T-helper 2 cell treated with Interferon-gamma antibody and Interleukin-4, amounts not matched to agents 5 μg/mL and 100 μg/mL, for 36 hours (primary cell): Measurements from ENCODE around the gene CIPC.

Experiments used
- DNase-seq: peaks from one replicate; pipeline ENCODE4 v3.0.0; 2021; ENCODE audit warnings: low spot score
- H3K27ac Mint-ChIP-seq: one replicate; pipeline ENCODE4 v1.8.0; 2021; ENCODE audit warnings: mild to moderate bottlenecking, mixed read lengths
- H3K27me3 Mint-ChIP-seq: one replicate; pipeline ENCODE4 v1.8.0; 2021; ENCODE audit warnings: low read depth, mixed read lengths
- H3K36me3 Mint-ChIP-seq: one replicate; pipeline ENCODE4 v1.8.0; 2021; ENCODE audit warnings: low read depth, mixed read lengths
- H3K4me1 Mint-ChIP-seq: one replicate; pipeline ENCODE4 v1.8.0; 2021; ENCODE audit warnings: low read depth, mixed read lengths
- H3K4me3 Mint-ChIP-seq: one replicate; pipeline ENCODE4 v1.8.0; 2022; ENCODE audit warnings: mild to moderate bottlenecking, moderate library complexity, mixed read lengths
- H3K9me3 Mint-ChIP-seq: one replicate; pipeline ENCODE4 v1.8.0; 2021; ENCODE audit warnings: mixed read lengths

CIPC gene

GRCh38 chr14:77133720-77134338 is 35.8 kb downstream of the CIPC start:
- no peaks in the 10 kb centered on the region for H3K36me3 Mint-ChIP-seq
- no peak overlapping the region for H3K27ac Mint-ChIP-seq
- H3K9me3 Mint-ChIP-seq: no peaks in the 10 kb centered on the region
- peak; percentile 58 for DNase-seq
- peaks cover 44% of the 10 kb centered on the region for H3K27me3 Mint-ChIP-seq
- no peak overlapping the region for H3K4me3 Mint-ChIP-seq
- H3K4me1 Mint-ChIP-seq: peaks cover 2% of the 10 kb centered on the region

GRCh38 chr14:77139022-77139421 is 41.0 kb downstream of the CIPC start:
- Mint-ChIP-seq H3K9me3 (no peaks in the 10 kb centered on the region), H3K4me1 (peaks cover 7% of the 10 kb centered on the region), H3K27me3 (peaks cover 58% of the 10 kb centered on the region), H3K4me3 (peak overlapping the region; percentile 9), H3K36me3 (no peaks in the 10 kb centered on the region), H3K27ac (no peak overlapping the region)
- no peak for DNase-seq

- H3K4me1 Mint-ChIP-seq: peaks cover 7% of the 10 kb centered on the region
- no peaks in the 10 kb centered on the region for H3K36me3 Mint-ChIP-seq
- H3K9me3 Mint-ChIP-seq: no peaks in the 10 kb centered on the region
- H3K4me3 Mint-ChIP-seq: peak overlapping the region; percentile 9
- peak; percentile 39 for DNase-seq
- peaks cover 59% of the 10 kb centered on the region for H3K27me3 Mint-ChIP-seq
- H3K27ac Mint-ChIP-seq: no peak overlapping the region
Observed at GRCh38 chr14:77139540-77140358, 41.7 kb downstream of the CIPC start.

- Mint-ChIP-seq H3K36me3 (no peaks in the 10 kb centered on the region), H3K27me3 (peaks cover 65% of the 10 kb centered on the region), H3K4me1 (peaks cover 7% of the 10 kb centered on the region), H3K27ac (no peak overlapping the region), H3K9me3 (no peaks in the 10 kb centered on the region), H3K4me3 (no peak overlapping the region)
- no peak for DNase-seq
Observed at GRCh38 chr14:77140359-77141213, 42.5 kb downstream of the CIPC start.

- DNase-seq: no peak
- Mint-ChIP-seq H3K27ac (no peak within 1 kb of the TSS), H3K4me3 (no peak within 1 kb of the TSS), H3K4me1 (peaks cover 7% of the 10 kb centered on the region), H3K36me3 (no peaks in the 10 kb centered on the region), H3K27me3 (peaks cover 74% of the 10 kb centered on the region), H3K9me3 (no peaks in the 10 kb centered on the region)
Observed at GRCh38 chr14:77141214-77142004, 43.4 kb downstream of the CIPC start, which contains the start of gene ZDHHC22. Gene ZDHHC22 (minus strand): TSS chr14:77141791. CDS start chr14:77139738, 2,053 bp downstream.

DNA sequence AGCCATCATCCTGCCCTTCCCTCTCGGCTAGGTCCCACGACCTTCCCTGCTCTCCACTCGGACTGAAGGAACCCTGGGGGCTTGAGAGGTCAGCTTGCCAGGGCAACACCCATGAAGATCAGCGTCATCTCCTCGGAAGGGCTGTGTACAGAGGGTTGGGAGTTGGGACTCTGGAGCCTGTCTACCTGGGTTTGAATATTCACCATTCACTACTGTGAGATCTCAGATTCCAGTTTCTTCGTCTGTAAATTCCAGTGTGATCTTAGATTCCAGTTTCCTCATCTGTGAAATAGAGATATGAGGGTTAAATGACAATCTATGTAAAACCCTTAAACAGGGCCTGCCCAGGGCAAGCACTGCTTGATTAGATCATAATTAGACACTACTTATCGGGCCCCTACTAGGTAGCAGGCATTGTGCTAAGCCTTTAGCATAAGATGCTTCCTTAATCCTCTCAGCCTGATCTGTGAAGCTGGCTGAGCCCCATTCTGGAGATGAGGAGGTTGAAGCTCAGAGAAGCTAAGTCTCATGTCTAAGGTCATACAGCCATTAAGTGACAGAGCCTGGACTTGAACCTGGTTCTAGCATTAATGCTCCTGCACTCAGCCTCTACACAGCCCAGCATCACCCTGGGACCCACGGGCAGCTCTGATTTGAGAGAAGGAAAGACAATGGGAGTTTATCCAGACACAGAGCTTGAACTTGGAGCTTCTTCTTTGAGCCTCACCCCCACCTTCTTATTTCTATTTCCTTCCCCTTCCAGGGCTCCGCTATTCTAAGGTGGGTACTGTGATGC is 44.1 kb downstream of the CIPC start:
- no peak overlapping the region for H3K4me3 Mint-ChIP-seq
- no peak overlapping the region for H3K27ac Mint-ChIP-seq
- H3K27me3 Mint-ChIP-seq: peaks cover 78% of the 10 kb centered on the region
- peaks cover 7% of the 10 kb centered on the region for H3K4me1 Mint-ChIP-seq
- no peak for DNase-seq
- H3K36me3 Mint-ChIP-seq: no peaks in the 10 kb centered on the region
- no peaks in the 10 kb centered on the region for H3K9me3 Mint-ChIP-seq

DNA sequence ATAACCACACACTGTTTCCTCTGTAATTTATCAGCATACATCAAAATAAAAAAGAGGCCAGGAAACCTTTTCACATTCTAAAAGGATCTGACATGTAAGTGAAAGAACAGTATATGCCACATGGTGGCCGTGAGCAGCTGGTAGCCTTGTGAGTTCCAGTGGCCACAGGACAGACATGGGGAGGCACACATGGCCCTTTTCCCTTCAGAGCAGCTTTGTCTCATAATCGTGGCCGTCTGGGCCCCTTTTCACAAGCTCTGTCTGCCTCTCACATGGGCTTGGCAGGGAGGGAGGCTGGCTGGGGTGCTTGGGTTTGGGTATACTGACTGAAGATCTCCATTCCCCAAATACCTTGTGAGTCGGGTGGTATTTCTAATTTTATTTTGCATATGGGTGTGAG is 45.0 kb downstream of the CIPC start:
- Mint-ChIP-seq H3K9me3 (no peaks in the 10 kb centered on the region), H3K27me3 (peaks cover 76% of the 10 kb centered on the region), H3K4me1 (peaks cover 7% of the 10 kb centered on the region), H3K4me3 (no peak overlapping the region), H3K27ac (no peak overlapping the region), H3K36me3 (no peaks in the 10 kb centered on the region)
- no peak for DNase-seq

DNA sequence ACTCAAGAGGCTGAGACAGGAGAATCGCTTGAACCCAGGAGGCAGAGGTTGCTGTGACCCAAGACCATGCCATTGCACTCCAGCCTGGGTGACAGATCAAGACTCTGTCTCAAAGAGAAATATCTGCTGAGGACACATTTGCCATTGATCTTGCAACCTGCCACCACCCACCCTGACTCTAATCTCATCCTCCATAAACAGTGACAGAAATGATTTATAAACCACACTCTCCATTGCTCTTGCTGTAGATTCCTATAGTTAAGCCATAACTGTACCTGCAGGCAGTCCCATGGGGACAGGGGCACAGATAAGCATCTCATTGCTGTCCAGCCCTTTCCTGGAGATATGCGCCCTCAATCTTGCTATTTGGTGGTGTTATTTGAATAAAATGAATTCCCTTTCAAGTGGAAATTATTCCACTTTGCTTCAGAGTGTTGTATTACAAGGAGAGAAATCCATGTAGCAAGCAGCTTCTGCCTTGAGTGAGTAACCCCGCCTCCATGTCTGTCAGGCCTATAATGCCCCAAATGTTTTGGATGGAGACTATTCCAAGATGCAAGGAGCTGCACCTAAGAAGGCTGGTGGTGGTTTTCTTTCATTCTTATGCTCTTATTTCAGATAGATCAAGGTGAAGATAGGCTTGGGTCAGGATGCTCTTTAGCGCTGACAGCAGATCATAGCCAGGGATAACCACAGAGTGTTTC is 46.5 kb downstream of the CIPC start:
- Mint-ChIP-seq H3K27me3 (peaks cover 67% of the 10 kb centered on the region), H3K9me3 (no peaks in the 10 kb centered on the region), H3K27ac (no peak overlapping the region), H3K4me3 (no peak overlapping the region), H3K36me3 (no peaks in the 10 kb centered on the region), H3K4me1 (peaks cover 2% of the 10 kb centered on the region)
- no peak for DNase-seq

GRCh38 chr14:77145975-77146740 is 48.1 kb downstream of the CIPC start:
- Mint-ChIP-seq H3K36me3 (no peaks in the 10 kb centered on the region), H3K4me3 (no peak overlapping the region), H3K27me3 (peaks cover 57% of the 10 kb centered on the region), H3K9me3 (no peaks in the 10 kb centered on the region), H3K4me1 (no peaks in the 10 kb centered on the region), H3K27ac (no peak overlapping the region)
- no peak for DNase-seq

DNA sequence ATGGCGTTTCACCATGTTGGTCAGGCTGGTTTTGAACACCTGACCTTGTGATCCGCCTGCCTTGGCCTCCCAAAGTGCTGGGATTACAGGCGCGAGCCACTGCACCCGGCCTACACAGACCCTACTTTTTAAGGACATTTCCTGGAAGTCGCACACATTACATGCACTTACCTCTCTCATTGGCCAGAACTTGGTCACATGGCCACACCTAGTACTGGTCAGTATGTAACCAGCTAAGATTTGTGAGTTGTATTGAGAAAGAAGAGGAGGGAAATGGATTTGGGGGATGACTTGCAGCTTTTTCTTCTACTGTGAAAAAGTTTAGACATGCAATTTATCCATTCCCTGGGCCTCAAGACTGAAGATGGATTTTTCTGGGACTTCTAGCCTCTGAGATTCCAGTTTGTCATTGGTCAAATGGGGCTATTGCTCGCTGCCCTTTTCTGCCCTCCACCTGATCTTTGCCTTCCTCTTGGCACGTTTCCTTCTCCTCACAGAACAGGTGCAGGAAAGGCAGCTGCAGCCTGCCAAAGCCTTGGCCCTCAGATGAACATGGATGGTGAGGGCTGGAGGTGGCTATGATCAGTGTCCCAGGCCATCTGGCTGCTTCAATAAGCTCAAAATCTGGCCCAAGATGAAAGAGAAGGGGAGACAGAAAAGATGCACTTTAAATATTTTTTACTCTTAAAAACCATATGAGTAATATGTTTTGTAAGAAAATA is 50.6 kb downstream of the CIPC start:
- no peak for DNase-seq
- Mint-ChIP-seq H3K4me3 (no peak overlapping the region), H3K27me3 (peaks cover 37% of the 10 kb centered on the region), H3K9me3 (no peaks in the 10 kb centered on the region), H3K36me3 (no peaks in the 10 kb centered on the region), H3K27ac (no peak overlapping the region), H3K4me1 (no peaks in the 10 kb centered on the region)

DNA sequence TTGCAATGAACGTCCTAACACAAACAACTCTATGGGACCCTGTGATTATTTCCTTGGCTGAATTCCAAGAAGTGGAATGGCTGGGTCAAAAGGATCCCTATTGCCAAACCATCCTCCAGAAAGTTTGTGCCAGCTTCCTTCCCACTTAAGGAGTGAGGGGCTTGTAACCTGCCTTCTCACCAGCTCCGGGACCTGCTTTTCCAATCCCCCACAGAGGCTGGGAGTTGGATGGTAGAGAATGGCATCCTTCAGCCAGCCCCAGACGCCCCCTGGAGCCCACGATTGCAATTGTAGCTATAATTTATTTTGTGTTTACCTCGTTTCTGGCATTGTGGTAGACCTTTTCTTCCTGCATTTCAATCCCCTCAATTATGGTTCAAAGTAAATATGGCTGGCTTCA is 53.2 kb downstream of the CIPC start:
- H3K36me3 Mint-ChIP-seq: no peaks in the 10 kb centered on the region
- H3K27ac Mint-ChIP-seq: no peak overlapping the region
- DNase-seq: no peak
- no peaks in the 10 kb centered on the region for H3K4me1 Mint-ChIP-seq
- peaks cover 14% of the 10 kb centered on the region for H3K27me3 Mint-ChIP-seq
- no peaks in the 10 kb centered on the region for H3K9me3 Mint-ChIP-seq
- H3K4me3 Mint-ChIP-seq: no peak overlapping the region
